ENCODE data around the gene ATOX1.
A peak's percentile ranks its signal among the peaks of the same experiment; 100 is the strongest.
"Not testable (repeated sequence)": the region's sequence is repeated elsewhere in the genome, so short reads cannot be mapped to it uniquely, and the experiment has no call there.

The ATOX1 gene

GRCh38 chr5:151758430-151759241 is at the start of gene ATOX1:
Gene ATOX1 (minus strand): TSS chr5:151758631. CDS start chr5:151758551, 80 bp downstream.
- peak; percentile 91 for DNase-seq

DNA sequence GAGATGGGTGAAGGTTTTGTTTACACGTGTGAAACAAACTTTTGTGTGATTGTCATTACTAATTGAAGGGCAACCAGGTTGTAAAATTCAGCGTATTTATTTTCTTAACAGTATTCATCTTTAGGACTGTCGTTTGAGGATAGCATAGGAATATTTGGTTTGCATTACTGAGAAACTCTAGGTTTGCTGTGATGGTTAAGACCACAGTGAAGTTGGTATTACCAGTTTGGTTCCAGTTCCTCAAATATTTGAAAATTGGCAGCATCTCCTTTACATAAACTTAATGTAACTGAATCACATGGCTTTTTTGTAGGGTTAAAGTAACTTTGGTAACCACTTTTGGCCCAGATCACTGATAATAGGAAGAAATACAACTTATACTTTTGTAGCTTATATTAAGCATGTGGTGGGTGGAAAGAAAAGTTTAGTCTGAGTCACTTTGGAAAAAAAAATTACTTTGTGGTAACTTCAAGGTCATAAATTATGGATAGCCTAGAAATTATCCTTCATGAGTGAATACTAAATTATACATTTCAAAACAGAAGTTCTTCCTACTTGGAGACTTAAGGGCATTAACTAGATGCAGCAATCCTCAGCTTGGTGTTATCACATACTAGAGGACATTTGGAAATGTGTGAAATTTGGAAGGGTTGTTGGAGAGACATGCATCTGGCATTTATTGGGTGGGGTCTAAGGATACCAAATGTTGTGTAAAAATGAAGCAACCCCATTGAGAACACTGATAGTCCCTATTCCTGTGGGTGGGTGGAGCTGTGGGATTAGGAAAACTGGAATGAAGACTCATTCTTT is 47.2 kb upstream of the ATOX1 start:
- no peak for DNase-seq

DNA sequence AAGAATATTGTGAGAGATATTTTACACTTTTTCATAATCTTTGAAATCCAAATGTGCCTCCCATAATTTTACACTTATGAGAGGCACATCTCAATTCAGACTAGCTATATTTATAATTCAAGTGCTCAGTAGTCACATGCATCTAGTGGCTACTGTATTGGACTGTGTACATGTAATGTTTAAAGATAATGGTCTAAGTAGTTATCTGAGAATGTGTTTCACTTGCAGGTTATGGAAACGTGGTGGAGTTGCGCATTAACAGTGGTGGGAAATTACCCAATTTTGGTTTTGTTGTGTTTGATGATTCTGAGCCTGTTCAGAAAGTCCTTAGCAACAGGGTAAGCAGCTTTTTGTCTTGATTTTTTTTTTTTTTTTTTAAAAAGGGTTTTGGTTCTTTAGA is 42.1 kb upstream of the ATOX1 start:
- DNase-seq, result no peak

DNA sequence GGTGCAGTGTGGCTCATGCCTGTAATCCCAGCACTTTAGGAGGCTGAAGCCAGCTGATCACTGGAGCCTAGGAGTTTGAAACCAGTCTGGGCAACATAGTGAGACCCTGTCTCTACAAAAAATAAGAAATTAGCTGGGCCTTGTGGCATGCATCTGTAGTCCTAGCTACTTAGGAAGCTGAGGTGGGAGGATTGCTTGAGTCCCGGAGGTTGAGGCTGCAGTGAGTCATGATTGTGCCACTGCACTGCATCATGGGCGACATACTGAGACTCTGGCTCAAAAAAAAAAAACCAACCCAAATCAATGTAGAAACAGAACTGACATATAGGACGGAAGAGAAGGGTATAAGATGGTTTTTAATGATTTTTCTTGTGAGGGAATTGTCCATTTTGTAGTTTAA is 41.0 kb upstream of the ATOX1 start:
- no peak for DNase-seq

DNA sequence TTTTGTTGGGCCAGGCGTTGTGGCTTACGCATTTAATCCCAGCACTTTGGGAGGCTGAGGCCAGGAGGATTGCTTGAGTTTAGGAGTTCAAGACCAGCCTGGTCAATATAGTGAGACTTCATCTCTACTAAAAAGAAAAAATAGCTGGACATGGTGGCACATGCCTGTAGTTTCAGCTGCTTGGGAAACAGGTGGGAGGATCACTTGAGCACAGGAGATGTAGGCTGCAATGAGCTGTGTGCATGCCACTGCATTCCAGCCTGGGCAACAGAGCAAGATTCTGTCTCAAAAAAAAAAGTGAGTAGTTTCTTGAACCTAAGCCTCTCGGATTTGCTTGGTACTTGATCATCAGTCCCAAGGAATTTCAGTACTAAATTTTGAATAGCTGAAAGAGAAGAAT is 40.2 kb upstream of the ATOX1 start:
- no peak for DNase-seq

DNA sequence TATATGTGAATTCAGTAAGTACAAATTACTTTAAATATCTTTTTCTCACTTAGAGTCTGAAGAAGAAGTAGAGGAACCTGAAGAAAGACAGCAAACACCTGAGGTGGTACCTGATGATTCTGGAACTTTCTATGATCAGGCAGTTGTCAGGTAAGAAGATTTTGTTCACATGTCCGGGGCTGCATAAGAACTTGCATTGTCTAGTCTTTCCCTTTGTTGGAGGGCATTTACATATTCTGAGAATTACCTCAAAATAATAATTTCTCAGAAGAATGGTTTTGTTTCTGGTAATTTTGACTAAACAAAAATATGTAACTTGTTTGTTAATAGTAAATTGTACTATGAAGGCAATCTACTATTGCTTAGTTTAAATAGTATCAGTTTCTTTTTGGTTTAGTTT is 37.0 kb upstream of the ATOX1 start:
- no peak for DNase-seq

GRCh38 chr5:151793358-151793757 is 34.9 kb upstream of the ATOX1 start:
- no peak for DNase-seq

- DNase-seq, result no peak
These were observed 29.4 kb upstream of the ATOX1 start for GRCh38 chr5:151787817-151788216.

DNA sequence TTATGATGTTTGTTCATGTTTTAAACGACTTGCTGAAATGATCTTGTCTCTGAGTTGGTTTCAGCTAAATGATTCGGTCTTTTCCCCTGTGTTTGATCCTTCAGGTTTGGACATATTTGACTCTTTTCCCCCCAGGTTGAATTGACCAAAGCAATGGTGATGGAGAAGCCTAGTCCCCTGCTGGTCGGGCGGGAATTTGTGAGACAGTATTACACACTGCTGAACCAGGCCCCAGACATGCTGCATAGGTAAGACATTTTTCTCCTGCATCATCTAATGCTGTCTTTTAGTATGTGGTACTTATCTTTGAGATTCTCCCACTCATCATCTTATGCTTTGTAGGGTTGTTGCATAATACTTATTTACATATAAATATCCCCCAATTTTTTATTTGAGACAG is 28.0 kb upstream of the ATOX1 start:
- DNase-seq, result no peak

DNA sequence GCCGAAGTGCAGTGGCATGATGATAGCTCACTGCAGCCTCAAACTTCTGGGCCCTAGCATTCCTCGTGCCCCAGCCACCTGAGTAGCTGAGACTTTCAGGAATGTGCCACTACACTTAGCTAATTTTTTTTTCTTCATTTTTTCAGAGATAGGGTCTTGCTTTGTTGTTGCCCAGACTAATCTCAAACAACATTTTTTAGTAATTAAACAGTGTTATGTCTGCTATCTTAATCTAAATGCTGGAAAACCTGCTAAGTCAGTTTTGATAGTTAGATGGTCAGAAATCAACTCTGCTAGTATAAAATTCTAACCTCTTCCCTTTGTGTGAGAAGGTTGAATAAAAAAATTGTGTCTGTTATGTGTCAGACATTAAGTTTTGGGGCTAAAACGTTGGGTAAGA is 25.7 kb upstream of the ATOX1 start:
- no peak for DNase-seq

DNA sequence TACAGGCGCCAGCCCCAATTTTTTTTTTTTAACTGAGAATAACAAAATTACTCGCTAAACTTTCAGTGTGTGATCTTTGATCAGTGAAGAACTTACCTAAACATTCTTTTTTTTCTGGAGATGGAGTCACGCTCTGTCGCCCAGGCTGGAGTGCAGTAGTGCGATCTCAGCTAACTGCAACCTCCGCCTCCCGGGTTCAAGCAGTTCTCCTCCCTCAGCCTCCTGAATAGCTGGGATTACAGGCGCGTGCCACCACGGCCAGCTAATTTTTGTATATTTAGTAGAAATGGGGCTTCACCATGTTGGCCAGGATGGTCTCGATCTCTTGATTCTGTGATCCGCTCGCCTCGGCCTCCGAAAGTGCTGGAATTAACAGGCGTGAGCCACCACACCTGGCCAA is 25.2 kb upstream of the ATOX1 start:
- not testable (repeated sequence) for DNase-seq

DNA sequence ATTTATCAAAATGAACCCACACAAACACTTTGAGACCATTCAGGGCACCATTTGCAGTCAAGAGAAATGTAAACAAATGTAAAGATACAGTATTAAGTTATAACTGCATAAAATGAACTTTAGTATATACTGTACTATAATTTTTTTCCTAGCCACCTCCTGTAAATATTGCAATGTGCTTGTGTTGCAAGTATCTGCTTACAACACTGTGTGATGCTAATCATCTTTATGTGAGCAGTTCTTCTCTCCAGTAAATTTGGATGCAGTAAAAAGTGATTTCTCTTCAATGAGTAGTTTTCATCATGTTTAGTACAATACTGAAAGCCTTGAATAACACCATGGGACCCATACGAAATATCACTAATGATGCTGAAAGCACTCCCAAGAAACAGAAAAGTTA is 22.8 kb upstream of the ATOX1 start:
- no peak for DNase-seq

DNA sequence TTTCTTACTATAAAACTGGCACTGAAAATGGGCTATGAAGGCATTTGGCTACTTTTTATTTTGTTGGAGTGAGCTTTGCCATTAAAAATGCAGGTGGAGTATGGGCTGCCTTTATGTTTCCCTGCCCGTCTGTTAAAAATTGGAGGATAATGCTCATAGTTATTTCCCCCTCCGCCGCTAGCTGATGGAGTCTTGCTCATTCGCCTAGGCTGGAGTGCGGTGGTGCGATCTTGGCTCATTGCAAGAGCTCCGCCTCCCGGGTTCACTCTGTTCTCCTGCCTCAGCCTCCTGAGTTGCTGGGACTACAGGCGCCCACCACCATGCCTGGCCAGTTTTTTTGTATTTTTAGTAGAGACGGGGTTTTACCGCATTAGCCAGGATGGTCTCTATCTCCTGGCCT is 21.9 kb upstream of the ATOX1 start:
- DNase-seq, result no peak

GRCh38 chr5:151779531-151780125 is 21.2 kb upstream of the ATOX1 start:
- DNase-seq, result no peak

- no peak for DNase-seq
These were observed 16.7 kb upstream of the ATOX1 start for GRCh38 chr5:151775025-151775606.

DNA sequence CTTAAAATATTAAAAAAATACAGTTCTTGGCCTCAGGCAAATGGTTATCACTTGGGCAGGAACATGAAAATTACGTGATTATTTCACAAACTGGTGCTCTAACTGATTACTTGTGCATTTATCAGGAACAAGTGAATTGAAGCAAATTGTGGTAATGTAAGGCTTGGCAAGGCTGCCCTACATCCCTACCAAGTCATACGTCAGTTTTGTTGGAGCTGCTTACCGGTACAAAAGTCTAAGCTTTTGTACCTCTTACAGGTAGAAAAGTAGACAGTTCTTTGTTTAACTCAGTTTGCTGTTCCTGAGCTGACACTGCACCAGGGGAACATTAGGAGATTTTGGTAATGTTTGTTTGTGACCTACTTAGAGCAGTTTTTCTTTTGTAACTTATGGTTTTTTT is 15.5 kb upstream of the ATOX1 start:
- DNase-seq, result no peak

GRCh38 chr5:151772846-151773561 is 14.6 kb upstream of the ATOX1 start:
- no peak for DNase-seq

- peak; percentile 46 for DNase-seq
These were observed 13.8 kb upstream of the ATOX1 start for GRCh38 chr5:151772029-151772845.

- peak; percentile 99 for DNase-seq
These were observed 13.0 kb upstream of the ATOX1 start, which contains the start of gene G3BP1 for GRCh38 chr5:151771259-151772028. Gene G3BP1 (plus strand): TSS chr5:151771954. CDS start chr5:151786621, 14,667 bp downstream.

- peak; percentile 66 for DNase-seq
These were observed 12.2 kb upstream of the ATOX1 start for GRCh38 chr5:151770383-151771258.

Data from stimulated activated CD4-positive, alpha-beta T cell treated with anti-CD3 and anti-CD28 coated beads, Interleukin-4, amount 100 ng/mL, for 1 hour (primary cell).